ENCODE results near the gene PLAAT4. TPM values are rescaled to one million over a fixed set of nuclear protein-coding genes. Genes with fewer than 3 reads are reported as not detected.

PLAAT4 gene
- total RNA-seq, 1 experiment from 2014 or later = 0.52 TPM

- Histone ChIP-seq H3K36me3 (ENCODE audit: control insufficient read depth in 1 of 2, insufficient read depth in 2 of 2, low read length in 2 of 2) (no peaks in the 10 kb centered on the region), H3K9me3 (ENCODE audit: control insufficient read depth in 1 of 2, insufficient read depth in 1 of 2, low read depth in 1 of 2, low read length in 2 of 2) (no peaks in the 10 kb centered on the region), H3K27me3 (ENCODE audit: insufficient read depth, low read length) (no peaks in the 10 kb centered on the region), H4K20me1 (ENCODE audit: insufficient read depth) (no peaks in the 10 kb centered on the region), H3K9ac (ENCODE audit: low read length) (no peak overlapping the region), H3K9me2 (ENCODE audit: insufficient read depth) (no peaks in the 10 kb centered on the region), H3K79me2 (ENCODE audit: insufficient read depth, low read length) (no peaks in the 10 kb centered on the region), H2AFZ (ENCODE audit: low read depth, low read length, poor library complexity, severe bottlenecking) (no peak overlapping the region), H3K27ac (ENCODE audit: low read depth, low read length) (no peak overlapping the region), H3K4me1 (ENCODE audit: control insufficient read depth in 1 of 2, insufficient read depth in 2 of 2, low read length in 2 of 2) (no peaks in the 10 kb centered on the region), H3K4me2 (ENCODE audit: low read length) (no peak overlapping the region), H3K4me3 (replicated peaks in 1 of 2; ENCODE audit: low read depth in 1 of 2, low read length in 2 of 2) (no peak overlapping the region)
- DNase-seq (ENCODE audit: low read depth, low spot score) (no peak), ATAC-seq (no peak)
- intact Hi-C loops (cut with micrococcal nuclease) = no loop called here
- ChIA-PET RAD21 (ENCODE audit: low non-redundant PET in 1 of 2, low total read pairs in 2 of 2, uncharacterized antibody in 2 of 2, unreplicated experiment in 2 of 2) (no interaction called here), POLR2A (no interaction called here), CTCF (no interaction called here)
- BruUV-seq (replicated peaks) = no TSS peak
- TF ChIP-seq ZNF274 (IDR thresholded peaks at IDR 0.05; ENCODE audit: low read depth, low read length) = no peak
- no peak for TF ChIP-seq ATF3 (IDR thresholded peaks at IDR 0.05)
- TF ChIP-seq TCF7L2 (IDR thresholded peaks at IDR 0.05; ENCODE audit: borderline replicate concordance, extremely low read depth, insufficient read depth, insufficient read length) = no peak
- no peak for TF ChIP-seq ZBTB33 (IDR thresholded peaks at IDR 0.05; ENCODE audit: extremely low read depth, insufficient replicate concordance, low read length)
- TF ChIP-seq CEBPB (IDR thresholded peaks at IDR 0.05; ENCODE audit: low read depth) = no peak
Observed at GRCh38 chr11:63551091-63551888, 14.7 kb downstream of the PLAAT4 start.

GRCh38 chr11:63551889-63552266, 15.3 kb downstream of the PLAAT4 start:
- H3K36me3 ChIP-seq (ENCODE audit: control insufficient read depth in 1 of 2, insufficient read depth in 2 of 2, low read length in 2 of 2) = no peaks in the 10 kb centered on the region
- no peak overlapping the region for H3K27ac ChIP-seq (ENCODE audit: low read depth, low read length)
- no peak overlapping the region for H3K4me3 ChIP-seq (replicated peaks in 1 of 2; ENCODE audit: low read depth in 1 of 2, low read length in 2 of 2)
- H3K9me2 ChIP-seq (ENCODE audit: insufficient read depth) = no peaks in the 10 kb centered on the region
- H3K79me2 ChIP-seq (ENCODE audit: insufficient read depth, low read length) = no peaks in the 10 kb centered on the region
- DNase-seq (ENCODE audit: low read depth, low spot score) (no peak), ATAC-seq (no peak)
- no peaks in the 10 kb centered on the region for H4K20me1 ChIP-seq (ENCODE audit: insufficient read depth)
- H3K4me2 ChIP-seq (ENCODE audit: low read length) = no peak overlapping the region
- H2AFZ ChIP-seq (ENCODE audit: low read depth, low read length, poor library complexity, severe bottlenecking) = no peak overlapping the region
- H3K9me3 ChIP-seq (ENCODE audit: control insufficient read depth in 1 of 2, insufficient read depth in 1 of 2, low read depth in 1 of 2, low read length in 2 of 2) = no peaks in the 10 kb centered on the region
- no TSS peak for BruUV-seq (replicated peaks)
- CTCF ChIA-PET = no interaction called here
- no peaks in the 10 kb centered on the region for H3K4me1 ChIP-seq (ENCODE audit: control insufficient read depth in 1 of 2, insufficient read depth in 2 of 2, low read length in 2 of 2)
- no peak overlapping the region for H3K9ac ChIP-seq (ENCODE audit: low read length)
- POLR2A ChIA-PET = no interaction called here
- H3K27me3 ChIP-seq (ENCODE audit: insufficient read depth, low read length) = no peaks in the 10 kb centered on the region
- RAD21 ChIA-PET (ENCODE audit: low non-redundant PET in 1 of 2, low total read pairs in 2 of 2, uncharacterized antibody in 2 of 2, unreplicated experiment in 2 of 2) = no interaction called here
- intact Hi-C loops (cut with micrococcal nuclease) = no loop called here
- TF ChIP-seq EZH2phosphoT487 (IDR thresholded peaks at IDR 0.05; ENCODE audit: borderline replicate concordance) (no peak), FOSL1 (IDR thresholded peaks at IDR 0.05; ENCODE audit: low read depth) (no peak), CBX3 (IDR thresholded peaks at IDR 0.05; ENCODE audit: low read depth) (no peak), JUND (IDR thresholded peaks at IDR 0.05) (no peak), TCF7L2 (IDR thresholded peaks at IDR 0.05; ENCODE audit: borderline replicate concordance, extremely low read depth, insufficient read depth, insufficient read length) (no peak), SIN3A (IDR thresholded peaks at IDR 0.05; ENCODE audit: low read depth) (no peak), EZH2 (IDR thresholded peaks at IDR 0.05) (no peak), ELF1 (IDR thresholded peaks at IDR 0.05; ENCODE audit: borderline replicate concordance, low read depth) (no peak), POLR2A (IDR thresholded peaks at IDR 0.05; ENCODE audit: borderline replicate concordance, extremely low read depth, insufficient read depth, insufficient read length) (no peak), SRF (IDR thresholded peaks at IDR 0.05; ENCODE audit: low read depth) (no peak)
- TF ChIP-seq, protein P1, sequence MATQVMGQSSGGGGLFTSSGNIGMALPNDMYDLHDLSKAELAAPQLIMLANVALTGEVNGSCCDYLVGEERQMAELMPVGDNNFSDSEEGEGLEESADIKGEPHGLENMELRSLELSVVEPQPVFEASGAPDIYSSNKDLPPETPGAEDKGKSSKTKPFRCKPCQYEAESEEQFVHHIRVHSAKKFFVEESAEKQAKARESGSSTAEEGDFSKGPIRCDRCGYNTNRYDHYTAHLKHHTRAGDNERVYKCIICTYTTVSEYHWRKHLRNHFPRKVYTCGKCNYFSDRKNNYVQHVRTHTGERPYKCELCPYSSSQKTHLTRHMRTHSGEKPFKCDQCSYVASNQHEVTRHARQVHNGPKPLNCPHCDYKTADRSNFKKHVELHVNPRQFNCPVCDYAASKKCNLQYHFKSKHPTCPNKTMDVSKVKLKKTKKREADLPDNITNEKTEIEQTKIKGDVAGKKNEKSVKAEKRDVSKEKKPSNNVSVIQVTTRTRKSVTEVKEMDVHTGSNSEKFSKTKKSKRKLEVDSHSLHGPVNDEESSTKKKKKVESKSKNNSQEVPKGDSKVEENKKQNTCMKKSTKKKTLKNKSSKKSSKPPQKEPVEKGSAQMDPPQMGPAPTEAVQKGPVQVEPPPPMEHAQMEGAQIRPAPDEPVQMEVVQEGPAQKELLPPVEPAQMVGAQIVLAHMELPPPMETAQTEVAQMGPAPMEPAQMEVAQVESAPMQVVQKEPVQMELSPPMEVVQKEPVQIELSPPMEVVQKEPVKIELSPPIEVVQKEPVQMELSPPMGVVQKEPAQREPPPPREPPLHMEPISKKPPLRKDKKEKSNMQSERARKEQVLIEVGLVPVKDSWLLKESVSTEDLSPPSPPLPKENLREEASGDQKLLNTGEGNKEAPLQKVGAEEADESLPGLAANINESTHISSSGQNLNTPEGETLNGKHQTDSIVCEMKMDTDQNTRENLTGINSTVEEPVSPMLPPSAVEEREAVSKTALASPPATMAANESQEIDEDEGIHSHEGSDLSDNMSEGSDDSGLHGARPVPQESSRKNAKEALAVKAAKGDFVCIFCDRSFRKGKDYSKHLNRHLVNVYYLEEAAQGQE (IDR thresholded peaks at IDR 0.05; ENCODE audit: low read depth) = no peak
- TF ChIP-seq, protein P2, sequence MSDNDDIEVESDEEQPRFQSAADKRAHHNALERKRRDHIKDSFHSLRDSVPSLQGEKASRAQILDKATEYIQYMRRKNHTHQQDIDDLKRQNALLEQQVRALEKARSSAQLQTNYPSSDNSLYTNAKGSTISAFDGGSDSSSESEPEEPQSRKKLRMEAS (IDR thresholded peaks at IDR 0.05) = no peak
